Stimulated activated CD4-positive, alpha-beta T cell treated with anti-CD3 and anti-CD28 coated beads, Interleukin-4, amount 100 ng/mL, for 1 hour (primary cell): ENCODE results near the gene LIPM.

ENCODE experiments used
- DNase-seq: peaks from one replicate; pipeline ENCODE4 v3.0.0-alpha.2; 2020

LIPM gene, protein sequence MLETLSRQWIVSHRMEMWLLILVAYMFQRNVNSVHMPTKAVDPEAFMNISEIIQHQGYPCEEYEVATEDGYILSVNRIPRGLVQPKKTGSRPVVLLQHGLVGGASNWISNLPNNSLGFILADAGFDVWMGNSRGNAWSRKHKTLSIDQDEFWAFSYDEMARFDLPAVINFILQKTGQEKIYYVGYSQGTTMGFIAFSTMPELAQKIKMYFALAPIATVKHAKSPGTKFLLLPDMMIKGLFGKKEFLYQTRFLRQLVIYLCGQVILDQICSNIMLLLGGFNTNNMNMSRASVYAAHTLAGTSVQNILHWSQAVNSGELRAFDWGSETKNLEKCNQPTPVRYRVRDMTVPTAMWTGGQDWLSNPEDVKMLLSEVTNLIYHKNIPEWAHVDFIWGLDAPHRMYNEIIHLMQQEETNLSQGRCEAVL

DNA sequence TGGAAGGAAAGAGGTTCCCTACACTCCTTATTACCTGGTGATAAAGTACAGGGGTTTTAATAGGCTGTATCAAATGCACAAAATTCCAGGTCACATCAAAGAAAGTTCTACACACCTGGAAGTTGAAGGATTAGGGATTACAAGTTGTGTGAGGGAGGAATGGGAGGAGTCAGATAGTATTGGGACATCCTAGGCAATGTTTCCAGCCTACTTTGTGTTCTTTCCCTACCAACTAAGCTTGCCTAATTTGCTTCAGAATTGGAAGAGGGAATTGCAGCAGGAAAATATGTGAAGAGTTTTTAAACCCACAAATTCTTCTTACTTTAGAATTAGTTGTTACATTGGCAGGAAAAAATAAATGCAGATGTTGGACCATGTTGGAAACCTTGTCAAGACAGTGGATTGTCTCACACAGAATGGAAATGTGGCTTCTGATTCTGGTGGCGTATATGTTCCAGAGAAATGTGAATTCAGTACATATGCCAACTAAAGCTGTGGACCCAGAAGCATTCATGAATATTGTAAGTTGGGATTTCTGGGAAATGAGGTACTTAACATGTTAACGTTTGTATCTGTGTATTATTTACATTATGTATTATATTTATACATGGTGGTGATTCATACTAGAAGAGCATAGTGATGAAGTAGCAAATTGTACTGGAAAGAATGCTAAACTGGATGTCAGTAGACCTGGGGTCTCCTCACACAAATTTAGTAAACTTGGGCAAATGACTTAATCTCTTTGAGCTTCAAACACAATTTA, at the start of gene LIPM:
Gene LIPM, plus strand, starts transcription at position 208 of the 763 bp plus-strand sequence. Its CDS starts 167 bp downstream, at position 375.
- DNase-seq = no peak

- DNase-seq = no peak
These were observed 48.2 kb upstream of the LIPM start for GRCh38 chr10:88754287-88754686.

- no peak for DNase-seq
These were observed 46.8 kb upstream of the LIPM start for GRCh38 chr10:88755753-88756152.

DNA sequence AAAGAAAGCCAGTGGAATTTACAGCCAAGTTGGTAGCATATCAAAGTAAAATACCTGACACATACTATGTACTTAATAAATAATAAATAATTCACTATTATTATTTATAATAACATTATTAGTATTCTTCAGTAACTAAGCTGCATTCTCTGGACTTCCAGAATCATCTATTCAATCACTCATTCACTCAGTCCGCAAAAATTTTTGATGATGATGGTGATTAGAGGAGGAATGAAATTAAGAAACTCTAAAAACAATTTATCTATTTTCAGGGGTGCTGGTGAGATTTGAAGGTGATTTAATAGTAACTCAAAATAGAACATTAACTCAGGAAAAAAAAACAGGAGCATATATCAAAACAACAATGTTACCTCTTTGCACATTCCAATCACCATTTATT, 45.9 kb upstream of the LIPM start:
- DNase-seq = no peak

DNA sequence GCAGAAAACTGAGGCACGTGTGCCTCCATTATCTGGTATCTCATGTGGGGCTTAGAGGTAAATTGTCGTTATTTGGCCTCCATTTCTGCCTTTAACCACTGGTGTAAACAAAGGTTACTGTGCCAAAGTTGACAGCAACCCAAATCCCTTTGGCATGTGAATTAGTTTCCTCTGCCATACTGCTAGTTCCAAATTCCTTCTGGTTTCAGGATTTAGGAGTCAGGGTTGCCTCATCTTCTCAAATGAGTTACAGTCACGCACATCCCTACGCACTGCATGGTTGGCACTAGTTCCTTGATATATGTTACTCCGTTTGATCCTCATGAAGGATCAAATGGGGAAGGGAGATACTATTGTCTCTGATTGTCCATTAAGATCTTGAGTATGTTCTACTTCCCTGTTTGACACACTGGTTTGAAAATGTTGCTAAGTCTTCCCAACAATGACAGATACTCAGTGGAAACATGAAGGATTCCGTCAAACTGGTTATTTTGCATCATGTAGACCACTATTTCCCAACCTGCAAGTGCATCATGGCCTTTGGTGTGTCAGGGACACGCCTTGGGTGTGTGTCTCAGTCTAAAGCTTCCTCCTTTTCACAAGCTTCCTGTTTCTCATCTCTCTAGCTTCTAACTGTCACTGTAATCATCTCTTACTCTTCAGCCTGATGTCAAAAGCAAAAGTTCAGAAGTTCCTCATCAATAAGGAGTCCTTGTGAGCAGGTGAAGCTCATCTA, 43.0 kb upstream of the LIPM start, which contains the start of gene LIPN:
Gene LIPN, plus strand, starts transcription at position 655 of the 736 bp plus-strand sequence. CDS start 1,386 bp downstream, outside the sequence.
- DNase-seq = no peak

DNA sequence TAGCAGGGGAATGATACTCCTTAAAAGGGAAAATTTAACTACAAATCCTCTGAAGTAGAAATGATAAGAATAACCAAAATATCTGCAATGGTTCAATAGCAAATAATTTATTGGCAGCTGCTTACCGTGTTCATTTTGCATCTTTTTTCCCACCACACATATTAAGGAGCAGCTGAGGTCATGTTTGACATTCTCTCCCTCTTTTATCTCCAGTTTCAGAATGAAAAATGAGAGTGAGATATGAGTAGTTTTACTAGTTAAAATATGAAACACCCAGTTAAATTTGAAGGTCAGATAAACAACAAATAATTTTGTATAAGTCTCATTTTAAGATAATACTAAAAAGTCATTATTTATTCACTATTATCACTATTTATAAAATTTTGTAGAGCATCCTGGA, 39.6 kb upstream of the LIPM start:
- no peak for DNase-seq

- DNase-seq = no peak
These were observed 39.1 kb upstream of the LIPM start for GRCh38 chr10:88763441-88763840.

GRCh38 chr10:88764110-88764509, 38.4 kb upstream of the LIPM start:
- DNase-seq = no peak

DNA sequence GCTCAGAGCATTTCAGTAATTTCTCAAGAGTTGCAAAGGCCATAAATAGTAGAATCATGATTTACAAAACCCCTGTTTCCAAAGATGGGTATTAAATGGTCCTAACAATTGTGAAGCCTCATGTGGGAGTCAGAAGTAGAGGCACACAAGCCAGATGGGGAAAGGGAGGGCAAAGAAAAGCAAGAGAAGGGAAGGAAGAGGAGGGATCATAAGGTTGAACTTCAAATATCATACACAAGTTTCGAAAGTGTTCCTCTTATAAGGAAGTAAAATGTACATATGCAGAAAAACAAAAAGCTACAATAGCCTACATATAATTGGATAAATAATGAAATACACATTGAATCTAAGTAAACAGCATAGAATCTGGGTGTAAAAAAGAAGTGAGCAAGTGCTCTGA, 36.7 kb upstream of the LIPM start:
- DNase-seq = no peak

GRCh38 chr10:88769384-88769783, 33.1 kb upstream of the LIPM start:
- no peak for DNase-seq

- no peak for DNase-seq
These were observed 21.3 kb upstream of the LIPM start for GRCh38 chr10:88781206-88781605.

DNA sequence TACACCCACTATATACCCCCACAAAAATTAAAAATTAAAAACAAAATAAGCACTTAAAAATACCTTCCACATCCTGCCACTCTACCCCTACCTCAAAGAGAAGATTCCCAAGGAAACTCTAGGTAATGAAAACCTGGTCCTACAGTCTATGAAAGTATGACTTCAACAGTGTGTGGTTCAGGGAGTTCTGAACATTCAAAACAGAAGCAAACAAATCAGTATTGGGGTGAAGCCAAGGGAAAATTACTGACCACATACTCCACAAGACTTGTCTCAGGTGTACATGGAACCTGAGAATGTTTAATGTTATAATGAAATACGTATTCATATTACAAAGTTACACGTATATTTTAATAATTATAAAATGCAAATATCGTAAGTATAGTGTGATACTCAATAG, 20.3 kb upstream of the LIPM start:
- DNase-seq = no peak

- no peak for DNase-seq
These were observed 18.8 kb upstream of the LIPM start for GRCh38 chr10:88783724-88784123.

DNA sequence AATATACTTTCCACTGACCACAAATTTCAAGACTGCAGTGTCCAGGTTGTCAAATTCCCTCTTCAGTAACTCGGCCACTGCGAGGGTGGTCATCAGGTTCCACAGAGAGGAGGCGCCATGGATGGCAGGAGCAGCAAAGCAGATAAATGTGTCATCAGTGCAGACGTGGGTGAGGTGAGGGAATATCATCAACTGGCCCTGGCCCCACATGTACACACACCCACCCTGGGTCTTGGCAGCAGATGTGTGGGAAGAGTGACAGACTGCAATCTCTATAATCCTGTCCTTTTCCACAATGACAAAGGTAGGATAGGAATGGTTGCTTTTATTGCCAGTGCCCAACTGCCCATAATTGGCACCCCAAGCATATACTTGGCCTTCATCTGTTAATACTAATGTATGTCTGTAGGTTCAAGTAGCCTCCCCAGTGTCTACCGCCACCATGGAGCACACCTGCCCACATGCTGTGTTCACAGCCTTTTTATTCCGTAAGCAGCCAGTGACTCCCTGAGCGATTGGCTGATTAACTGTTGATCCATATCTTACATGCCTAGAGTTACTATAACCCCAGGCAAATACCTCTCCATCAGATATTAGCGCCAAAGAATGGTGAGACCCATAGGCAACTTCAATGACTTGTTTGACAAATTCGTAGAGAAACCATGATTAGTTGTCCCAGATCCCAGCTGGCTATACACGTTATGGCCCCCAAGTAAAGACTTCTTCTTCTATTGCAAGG, 16.3 kb upstream of the LIPM start:
- no peak for DNase-seq

GRCh38 chr10:88787463-88787862, 15.1 kb upstream of the LIPM start:
- no peak for DNase-seq

DNA sequence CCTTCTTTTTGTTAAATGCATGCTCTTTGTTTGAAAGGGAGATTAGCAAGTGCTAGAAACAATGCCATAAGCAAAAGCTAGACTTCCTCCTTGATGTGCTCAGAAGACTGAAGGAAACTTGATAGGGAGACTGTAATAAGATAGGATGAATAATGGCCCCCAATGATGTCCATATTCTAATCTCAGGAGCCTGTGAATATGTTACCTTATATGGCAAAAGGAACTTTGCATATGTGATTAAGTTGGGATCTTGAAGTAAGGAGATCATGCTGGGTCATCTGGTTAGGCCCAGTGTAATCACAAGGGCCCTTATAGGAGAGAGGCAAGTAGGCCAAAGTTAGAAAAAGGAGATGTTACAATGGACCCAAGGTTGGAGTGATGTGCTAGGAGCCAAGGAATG, 13.6 kb upstream of the LIPM start:
- DNase-seq = no peak

DNA sequence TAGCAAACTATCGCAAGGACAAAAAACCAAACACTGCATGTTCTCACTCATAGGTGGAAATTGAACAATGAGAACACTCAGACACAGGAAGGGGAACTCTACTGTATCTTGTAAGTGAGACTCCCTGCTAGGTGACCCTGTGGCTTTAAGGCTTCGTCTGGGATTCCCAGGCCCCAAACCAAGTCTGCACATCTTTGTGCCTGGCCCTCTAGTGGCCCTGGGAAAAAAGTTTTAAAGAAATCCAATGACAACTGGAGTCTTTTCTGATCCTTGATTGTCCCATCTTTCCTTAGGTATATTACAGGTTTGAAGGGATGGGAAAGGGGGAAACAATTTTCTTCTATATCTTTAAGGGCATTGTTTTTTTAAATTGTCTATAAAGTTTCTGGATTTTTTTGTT, 10.6 kb upstream of the LIPM start:
- DNase-seq = no peak

GRCh38 chr10:88792661-88793060, 9.9 kb upstream of the LIPM start:
- no peak for DNase-seq

DNA sequence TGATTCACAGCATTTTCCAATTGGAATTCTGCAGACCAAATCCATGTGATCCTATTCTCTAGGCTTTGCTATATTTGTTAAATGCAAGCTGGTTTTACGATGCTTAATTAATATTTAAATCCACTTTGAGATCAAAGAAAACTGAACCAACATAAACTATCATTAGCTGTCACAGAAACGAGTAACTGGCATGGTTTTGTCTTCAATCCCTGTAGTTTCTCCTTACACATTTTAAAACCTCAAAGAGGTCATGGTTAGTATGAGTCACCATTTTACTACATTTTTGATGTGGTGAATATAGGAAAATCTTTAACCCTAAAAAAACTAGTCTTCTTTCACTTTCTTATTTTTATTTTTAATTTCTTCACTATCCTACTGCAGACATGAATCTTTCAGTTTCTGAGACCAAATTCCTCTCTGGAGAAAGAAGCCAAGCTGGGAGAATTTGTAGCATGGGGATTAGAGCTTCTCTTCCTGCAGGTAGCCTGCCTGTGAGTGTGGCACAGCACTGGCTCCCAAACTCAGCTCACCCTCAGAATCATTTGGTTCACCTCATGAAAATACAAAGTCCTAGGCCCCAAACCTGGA, 8.7 kb upstream of the LIPM start:
- no peak for DNase-seq

- no peak for DNase-seq
These were observed 7.8 kb upstream of the LIPM start for GRCh38 chr10:88794731-88795130.

DNA sequence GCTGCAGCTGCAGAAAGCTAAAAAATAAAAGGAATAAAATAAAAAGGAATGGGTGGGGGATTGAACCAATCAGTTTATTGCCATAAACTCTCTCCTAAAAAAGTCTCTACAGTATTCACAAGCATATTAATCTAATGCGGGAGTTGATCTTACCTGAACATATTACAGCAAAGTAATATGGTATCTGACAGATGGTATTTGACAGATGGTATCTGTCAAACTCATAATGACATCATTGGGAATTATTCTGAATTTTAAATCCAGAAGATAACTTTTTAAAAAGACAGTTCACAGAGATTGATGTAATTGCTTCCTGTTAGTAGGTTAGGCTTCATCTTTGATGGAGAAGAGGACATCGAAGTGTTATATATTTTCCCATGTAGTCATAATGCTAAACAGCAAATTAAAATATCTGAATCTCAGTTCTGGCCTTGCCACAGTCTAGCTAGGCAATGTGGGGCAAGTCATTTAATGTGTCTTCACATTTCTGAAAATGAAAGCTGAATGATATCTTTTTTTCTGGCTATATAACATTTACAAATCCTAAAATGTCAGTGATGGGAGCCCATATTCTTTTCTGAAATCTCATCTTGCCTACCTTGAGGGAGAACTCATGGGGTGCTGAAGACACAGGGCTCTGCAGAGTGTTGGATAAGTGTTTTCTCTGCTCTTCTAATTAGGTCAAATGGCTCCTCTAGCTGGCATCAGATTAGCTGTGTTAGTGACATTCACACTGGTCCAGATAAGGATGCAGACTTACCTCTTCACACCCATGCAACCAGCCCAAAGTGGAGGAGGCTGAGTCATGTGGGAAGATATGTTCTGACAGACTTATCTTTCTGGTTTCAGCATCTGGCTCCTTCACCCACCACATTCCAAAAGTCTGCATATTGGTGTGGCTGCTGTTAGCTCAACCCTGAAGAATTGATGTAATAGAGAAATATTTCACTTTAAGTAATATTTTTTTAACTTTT, 2.1 kb upstream of the LIPM start:
- DNase-seq = no peak
